Effector memory CD4-positive, alpha-beta T cell (primary cell): ENCODE measurements around the gene IQCM.

Experiments
- DNase-seq, 3 donors: peaks; one replicate each; pipeline ENCODE4 v3.0.0-alpha.2; 2020
- H3K27ac ChIP-seq: 2 replicates; pipeline ENCODE4 v1.7.0; 2013; ENCODE audit warnings: mild to moderate bottlenecking, low read length, moderate library complexity; ENCODE audit not compliant: insufficient read depth, poor library complexity, severe bottlenecking
- H3K27me3 ChIP-seq: replicated peaks from 2 replicates; pipeline ENCODE4 v1.7.0; 2013; ENCODE audit warnings: mild to moderate bottlenecking, low read length; ENCODE audit not compliant: insufficient read depth, control insufficient read depth, poor library complexity, severe bottlenecking
- H3K36me3 ChIP-seq: 2 replicates; pipeline ENCODE4 v1.7.0; 2013; ENCODE audit warnings: mild to moderate bottlenecking, low read length, moderate library complexity; ENCODE audit not compliant: control insufficient read depth, insufficient read depth
- H3K4me1 ChIP-seq: 2 replicates; pipeline ENCODE4 v1.7.0; 2013; ENCODE audit warnings: low read length, mild to moderate bottlenecking; ENCODE audit not compliant: control insufficient read depth, insufficient read depth, poor library complexity, severe bottlenecking
- H3K4me3 ChIP-seq: 2 replicates; pipeline ENCODE4 v1.7.0; 2013; ENCODE audit warnings: low read length, low read depth, mild to moderate bottlenecking; ENCODE audit not compliant: insufficient read depth, poor library complexity, severe bottlenecking
- H3K9me3 ChIP-seq: 2 replicates; pipeline ENCODE4 v1.7.0; 2013; ENCODE audit warnings: mild to moderate bottlenecking, low read length, moderate library complexity; ENCODE audit not compliant: control insufficient read depth

The IQCM gene

GRCh38 chr4:149785696-149786431 lies 29.8 kb downstream of the IQCM start:
- no peak for DNase-seq
- Histone ChIP-seq H3K4me3 (no peak overlapping the region), H3K9me3 (no peaks in the 10 kb centered on the region), H3K27ac (no peak overlapping the region), H3K36me3 (no peaks in the 10 kb centered on the region), H3K27me3 (no peaks in the 10 kb centered on the region), H3K4me1 (no peaks in the 10 kb centered on the region)

GRCh38 chr4:149784018-149784417 lies 31.6 kb downstream of the IQCM start:
- no peak overlapping the region for H3K27ac ChIP-seq
- H3K4me3 ChIP-seq = no peak overlapping the region
- H3K36me3 ChIP-seq = no peaks in the 10 kb centered on the region
- H3K4me1 ChIP-seq = no peaks in the 10 kb centered on the region
- H3K9me3 ChIP-seq = no peaks in the 10 kb centered on the region
- no peaks in the 10 kb centered on the region for H3K27me3 ChIP-seq
- DNase-seq = no peak

GRCh38 chr4:149781150-149781549 lies 34.5 kb downstream of the IQCM start:
- H3K36me3 ChIP-seq = no peaks in the 10 kb centered on the region
- no peaks in the 10 kb centered on the region for H3K4me1 ChIP-seq
- no peak overlapping the region for H3K27ac ChIP-seq

GRCh38 chr4:149768477-149768876 lies 47.2 kb downstream of the IQCM start:
- no peak for DNase-seq
- H3K9me3 ChIP-seq = no peaks in the 10 kb centered on the region
- no peaks in the 10 kb centered on the region for H3K4me1 ChIP-seq
- no peaks in the 10 kb centered on the region for H3K27me3 ChIP-seq
- no peaks in the 10 kb centered on the region for H3K36me3 ChIP-seq
- H3K4me3 ChIP-seq = no peak overlapping the region
- no peak overlapping the region for H3K27ac ChIP-seq

More at GRCh38 chr4:149781150-149781549, 34.5 kb downstream of the IQCM start:
- H3K9me3 ChIP-seq = no peaks in the 10 kb centered on the region
- no peak for DNase-seq
- no peaks in the 10 kb centered on the region for H3K27me3 ChIP-seq
- no peak overlapping the region for H3K4me3 ChIP-seq

GRCh38 chr4:149766135-149766534 lies 49.5 kb downstream of the IQCM start:
- DNase-seq = no peak
- Histone ChIP-seq H3K9me3 (no peaks in the 10 kb centered on the region), H3K4me1 (no peaks in the 10 kb centered on the region), H3K27ac (no peak overlapping the region), H3K4me3 (no peak overlapping the region), H3K27me3 (no peaks in the 10 kb centered on the region), H3K36me3 (no peaks in the 10 kb centered on the region)

GRCh38 chr4:149765630-149766029 lies 50.0 kb downstream of the IQCM start:
- Histone ChIP-seq H3K36me3 (no peaks in the 10 kb centered on the region), H3K27ac (no peak overlapping the region), H3K9me3 (no peaks in the 10 kb centered on the region), H3K27me3 (no peaks in the 10 kb centered on the region), H3K4me3 (no peak overlapping the region), H3K4me1 (no peaks in the 10 kb centered on the region)
- DNase-seq = no peak

- H3K36me3 ChIP-seq = no peaks in the 10 kb centered on the region
- no peak overlapping the region for H3K4me3 ChIP-seq
- no peak overlapping the region for H3K27ac ChIP-seq
Observed at GRCh38 chr4:149755969-149756368, 59.7 kb downstream of the IQCM start.

GRCh38 chr4:149754526-149754925 lies 61.1 kb downstream of the IQCM start:
- no peak overlapping the region for H3K27ac ChIP-seq
- H3K36me3 ChIP-seq = no peaks in the 10 kb centered on the region
- DNase-seq = no peak
- H3K4me1 ChIP-seq = no peaks in the 10 kb centered on the region
- H3K9me3 ChIP-seq = no peaks in the 10 kb centered on the region
- H3K27me3 ChIP-seq = no peaks in the 10 kb centered on the region
- H3K4me3 ChIP-seq = no peak overlapping the region

More at GRCh38 chr4:149755969-149756368, 59.7 kb downstream of the IQCM start:
- no peak for DNase-seq
- Histone ChIP-seq H3K27me3 (no peaks in the 10 kb centered on the region), H3K4me1 (no peaks in the 10 kb centered on the region), H3K9me3 (no peaks in the 10 kb centered on the region)

GRCh38 chr4:149752729-149753128 lies 62.9 kb downstream of the IQCM start:
- H3K27me3 ChIP-seq = no peaks in the 10 kb centered on the region
- no peak overlapping the region for H3K4me3 ChIP-seq
- H3K4me1 ChIP-seq = no peaks in the 10 kb centered on the region
- H3K36me3 ChIP-seq = no peaks in the 10 kb centered on the region
- DNase-seq = no peak
- no peaks in the 10 kb centered on the region for H3K9me3 ChIP-seq
- no peak overlapping the region for H3K27ac ChIP-seq

- DNase-seq = no peak
- Histone ChIP-seq H3K27me3 (no peaks in the 10 kb centered on the region), H3K9me3 (no peaks in the 10 kb centered on the region), H3K4me3 (no peak overlapping the region), H3K27ac (no peak overlapping the region), H3K4me1 (no peaks in the 10 kb centered on the region), H3K36me3 (no peaks in the 10 kb centered on the region)
Observed at GRCh38 chr4:149751174-149751573, 64.5 kb downstream of the IQCM start.
